K562 (cell line): Measurements from ENCODE around the gene SCYL1.

Source experiments
- ATF6 ChIP-seq: sonication (generic); formaldehyde crosslinking; IDR thresholded peaks from 2 replicates; pipeline ENCODE4 v1.4.0; 2020; ENCODE audit warnings: mild to moderate bottlenecking, missing genetic modification reagents
- BRD4 ChIP-seq: fragments of 200-600 bp; sonication (generic); IDR thresholded peaks from 2 replicates; pipeline ENCODE4 v1.6.1; 2017; ENCODE audit warnings: inconsistent platforms
- JUND ChIP-seq, 2 experiments: IDR thresholded peaks; 2 replicates in 1 of 2; 3 replicates in 1 of 2; pipeline ENCODE4 v1.6.1; 2011; ENCODE audit warnings: borderline replicate concordance in 2 of 2, low read depth in 2 of 2, low read length in 2 of 2, improper control_type of control experiment in 1 of 2, missing biosample characterization in 1 of 2, missing genetic modification characterization in 1 of 2, missing genetic modification reagents in 1 of 2
- MTA2 ChIP-seq: fragments of 450-650 bp; IDR thresholded peaks from 2 replicates; pipeline ENCODE4 v1.6.1; 2016; ENCODE audit warnings: low read depth
- RBM39 ChIP-seq: fragments of 200-400 bp; formaldehyde crosslinking; optimal IDR thresholded peaks from 2 replicates; pipeline ENCODE3; 2018; ENCODE audit warnings: low read depth, low read length
- SMARCC2 ChIP-seq: fragments of 450-650 bp; IDR thresholded peaks from 2 replicates; pipeline ENCODE4 v1.6.1; 2017; ENCODE audit warnings: antibody characterized with exemption, moderate library complexity, mild to moderate bottlenecking, low read depth
- YBX1 ChIP-seq: fragments of 450-650 bp; IDR thresholded peaks from 2 replicates; pipeline ENCODE4 v1.7.1; 2016; ENCODE audit warnings: mild to moderate bottlenecking
- ZBTB2 ChIP-seq: fragments of 450-650 bp; IDR thresholded peaks from 2 replicates; pipeline ENCODE4 v1.6.1; 2016; ENCODE audit warnings: antibody characterized with exemption
- ZC3H11A ChIP-seq: IDR thresholded peaks from 2 replicates; pipeline ENCODE4 v1.6.1; 2012; ENCODE audit warnings: low read depth, low read length, improper control_type of control experiment
- ZNF79 ChIP-seq: fragments of 250-450 bp; sonication (Bioruptor Pico); IDR thresholded peaks from 2 replicates; pipeline ENCODE4 v1.4.0; 2020; ENCODE audit warnings: low read depth, mild to moderate bottlenecking, moderate library complexity
- TF ChIP-seq, protein P1 (sequence below), 3 experiments: IDR thresholded peaks in 2 of 3; conservative IDR thresholded peaks in 1 of 3; 2 replicates each; pipeline ENCODE4 v1.5.1; 2011 to 2012; ENCODE audit warnings: low read length in 3 of 3, mild to moderate bottlenecking in 3 of 3, control low read depth in 2 of 3, improper control_type of control experiment in 1 of 3, inconsistent platforms in 1 of 3, low read depth in 1 of 3, mixed read lengths in 1 of 3, moderate library complexity in 1 of 3; ENCODE audit not compliant: insufficient read depth in 2 of 3
- TF ChIP-seq, protein P2 (sequence below), 2 experiments: IDR thresholded peaks; 2 replicates each; pipeline ENCODE4 v1.6.1; 2012; ENCODE audit warnings: improper control_type of control experiment in 2 of 2, low read depth in 2 of 2, low read length in 2 of 2, borderline replicate concordance in 1 of 2

DNA sequence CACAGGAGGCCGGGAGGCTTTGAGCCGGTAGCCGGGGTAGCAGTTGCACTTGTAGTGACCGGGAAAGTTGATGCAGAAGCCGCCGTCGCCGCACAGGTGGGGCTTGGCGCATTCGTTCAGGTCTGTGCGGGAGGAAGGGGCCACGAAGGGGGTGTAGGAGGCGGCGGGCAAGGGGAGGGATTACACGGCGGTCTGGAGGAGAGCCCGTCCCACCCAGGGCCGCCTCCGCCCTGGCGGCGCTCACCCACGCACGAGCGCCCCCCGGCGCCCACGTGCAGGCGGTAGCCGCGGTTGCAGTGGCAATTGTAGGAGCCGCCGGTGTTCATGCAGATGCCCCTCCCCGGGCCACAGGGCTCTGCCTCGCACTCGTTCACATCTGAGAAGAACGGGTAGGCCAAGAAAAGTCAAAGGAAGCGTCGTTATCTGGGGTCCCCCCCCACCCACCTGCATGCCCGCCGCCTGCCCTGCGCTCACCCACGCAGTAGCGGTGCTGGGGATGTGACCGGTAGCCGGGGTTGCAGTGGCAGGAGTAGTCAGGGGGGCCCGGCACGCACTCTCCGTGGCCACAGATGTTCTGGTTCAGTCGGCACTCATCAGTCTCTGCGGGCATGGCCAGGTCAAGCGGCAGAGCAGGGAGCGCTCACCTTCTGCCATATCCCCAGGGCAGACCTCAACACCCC, 22.7 kb downstream of the SCYL1 start:
- TF ChIP-seq JUND (IDR thresholded peaks at IDR 0.05; ENCODE audit: borderline replicate concordance, low read depth, low read length) (no peak), JUND (tag; IDR thresholded peaks at IDR 0.05; ENCODE audit: borderline replicate concordance, low read depth, low read length) (no peak), RBM39 (no peak), ZBTB2 (no peak), YBX1 (no peak), ZNF79 (CRISPR knock-in tag) (no peak), ATF6 (CRISPR knock-in tag) (no peak), SMARCC2 (no peak), ZC3H11A (no peak), BRD4 (no peak), MTA2 (no peak)
- TF ChIP-seq, protein P1, sequence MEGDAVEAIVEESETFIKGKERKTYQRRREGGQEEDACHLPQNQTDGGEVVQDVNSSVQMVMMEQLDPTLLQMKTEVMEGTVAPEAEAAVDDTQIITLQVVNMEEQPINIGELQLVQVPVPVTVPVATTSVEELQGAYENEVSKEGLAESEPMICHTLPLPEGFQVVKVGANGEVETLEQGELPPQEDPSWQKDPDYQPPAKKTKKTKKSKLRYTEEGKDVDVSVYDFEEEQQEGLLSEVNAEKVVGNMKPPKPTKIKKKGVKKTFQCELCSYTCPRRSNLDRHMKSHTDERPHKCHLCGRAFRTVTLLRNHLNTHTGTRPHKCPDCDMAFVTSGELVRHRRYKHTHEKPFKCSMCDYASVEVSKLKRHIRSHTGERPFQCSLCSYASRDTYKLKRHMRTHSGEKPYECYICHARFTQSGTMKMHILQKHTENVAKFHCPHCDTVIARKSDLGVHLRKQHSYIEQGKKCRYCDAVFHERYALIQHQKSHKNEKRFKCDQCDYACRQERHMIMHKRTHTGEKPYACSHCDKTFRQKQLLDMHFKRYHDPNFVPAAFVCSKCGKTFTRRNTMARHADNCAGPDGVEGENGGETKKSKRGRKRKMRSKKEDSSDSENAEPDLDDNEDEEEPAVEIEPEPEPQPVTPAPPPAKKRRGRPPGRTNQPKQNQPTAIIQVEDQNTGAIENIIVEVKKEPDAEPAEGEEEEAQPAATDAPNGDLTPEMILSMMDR (IDR thresholded peaks at IDR 0.05 in 2 of 3, conservative IDR thresholded peaks at IDR 0.05 in 1 of 3; ENCODE audit: insufficient read depth in 2 of 3, low read depth in 1 of 3, low read length in 3 of 3): no peak
- TF ChIP-seq, protein P2, sequence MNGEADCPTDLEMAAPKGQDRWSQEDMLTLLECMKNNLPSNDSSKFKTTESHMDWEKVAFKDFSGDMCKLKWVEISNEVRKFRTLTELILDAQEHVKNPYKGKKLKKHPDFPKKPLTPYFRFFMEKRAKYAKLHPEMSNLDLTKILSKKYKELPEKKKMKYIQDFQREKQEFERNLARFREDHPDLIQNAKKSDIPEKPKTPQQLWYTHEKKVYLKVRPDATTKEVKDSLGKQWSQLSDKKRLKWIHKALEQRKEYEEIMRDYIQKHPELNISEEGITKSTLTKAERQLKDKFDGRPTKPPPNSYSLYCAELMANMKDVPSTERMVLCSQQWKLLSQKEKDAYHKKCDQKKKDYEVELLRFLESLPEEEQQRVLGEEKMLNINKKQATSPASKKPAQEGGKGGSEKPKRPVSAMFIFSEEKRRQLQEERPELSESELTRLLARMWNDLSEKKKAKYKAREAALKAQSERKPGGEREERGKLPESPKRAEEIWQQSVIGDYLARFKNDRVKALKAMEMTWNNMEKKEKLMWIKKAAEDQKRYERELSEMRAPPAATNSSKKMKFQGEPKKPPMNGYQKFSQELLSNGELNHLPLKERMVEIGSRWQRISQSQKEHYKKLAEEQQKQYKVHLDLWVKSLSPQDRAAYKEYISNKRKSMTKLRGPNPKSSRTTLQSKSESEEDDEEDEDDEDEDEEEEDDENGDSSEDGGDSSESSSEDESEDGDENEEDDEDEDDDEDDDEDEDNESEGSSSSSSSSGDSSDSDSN (IDR thresholded peaks at IDR 0.05; ENCODE audit: borderline replicate concordance in 1 of 2, low read depth in 2 of 2, low read length in 2 of 2): no peak
